Activated T-cell treated with anti-CD3 and anti-CD28 coated beads, Interleukin-2, amount 50 U/mL, for 72 hours (primary cell): Measurements from ENCODE around the gene IFITM5. TPM values are rescaled to one million over a fixed set of nuclear protein-coding genes. Genes with fewer than 3 reads are reported as not detected.
A peak's percentile ranks its signal among the peaks of the same experiment; 100 is the strongest.

Experiments used
- ATAC-seq, 2 donors: fragments of 150-1000 bp; cut with Tn5 transposase; replicated peaks in 1 of 2; 2 replicates each; pipeline ENCODE4 v1.10.0; 2021; ENCODE audit warnings: moderate library complexity in 2 of 2, mild to moderate bottlenecking in 1 of 2
- DNase-seq, 2 donors: peaks; one replicate each; pipeline ENCODE4 v3.0.0; 2021 to 2022; ENCODE audit warnings: mixed read lengths in 1 of 2
- H3K27ac Mint-ChIP-seq: one replicate; pipeline ENCODE4 v1.8.0; 2022; ENCODE audit warnings: mild to moderate bottlenecking, moderate library complexity, mixed read lengths
- H3K27me3 Mint-ChIP-seq: one replicate; pipeline ENCODE4 v1.8.0; 2022; ENCODE audit warnings: low read depth, mixed read lengths
- H3K36me3 Mint-ChIP-seq, 2 donors: one replicate each; pipeline ENCODE4 v1.8.0; 2022; ENCODE audit warnings: mixed read lengths in 2 of 2, mild to moderate bottlenecking in 1 of 2; ENCODE audit not compliant: insufficient read depth in 2 of 2
- H3K4me1 Mint-ChIP-seq: one replicate; pipeline ENCODE4 v1.8.0; 2022; ENCODE audit warnings: low read depth, mixed read lengths
- H3K4me3 Mint-ChIP-seq, 2 donors: one replicate each; pipeline ENCODE4 v1.8.0; 2022; ENCODE audit warnings: mild to moderate bottlenecking in 2 of 2, mixed read lengths in 2 of 2, moderate library complexity in 2 of 2
- H3K9me3 Mint-ChIP-seq, 2 donors: one replicate each; pipeline ENCODE4 v1.8.0; 2022; ENCODE audit warnings: mixed read lengths in 2 of 2
- total RNA-seq, 2 donors: library from RNA; stranded (reverse); gene quantifications; one replicate each; pipeline ENCODE4 v1.2.3, GENCODE V29; 2022

IFITM5 gene
- total RNA-seq, 2 donors from 2014 or later: not detected

GRCh38 chr11:304915-305843 is 5.9 kb upstream of the IFITM5 start:
- H3K36me3 Mint-ChIP-seq: peaks cover 10 to 14% of the 10 kb centered on the region in 2 donors
- ATAC-seq: peak in 1 of 2 donors; percentile 15
- H3K4me3 Mint-ChIP-seq: no peak overlapping the region
- no peaks in the 10 kb centered on the region for H3K9me3 Mint-ChIP-seq
- H3K27ac Mint-ChIP-seq: peak overlapping the region; percentile 51
- DNase-seq: peak; percentile 61 to 69
- peaks cover 13% of the 10 kb centered on the region for H3K27me3 Mint-ChIP-seq
- peaks cover 70% of the 10 kb centered on the region for H3K4me1 Mint-ChIP-seq

DNA sequence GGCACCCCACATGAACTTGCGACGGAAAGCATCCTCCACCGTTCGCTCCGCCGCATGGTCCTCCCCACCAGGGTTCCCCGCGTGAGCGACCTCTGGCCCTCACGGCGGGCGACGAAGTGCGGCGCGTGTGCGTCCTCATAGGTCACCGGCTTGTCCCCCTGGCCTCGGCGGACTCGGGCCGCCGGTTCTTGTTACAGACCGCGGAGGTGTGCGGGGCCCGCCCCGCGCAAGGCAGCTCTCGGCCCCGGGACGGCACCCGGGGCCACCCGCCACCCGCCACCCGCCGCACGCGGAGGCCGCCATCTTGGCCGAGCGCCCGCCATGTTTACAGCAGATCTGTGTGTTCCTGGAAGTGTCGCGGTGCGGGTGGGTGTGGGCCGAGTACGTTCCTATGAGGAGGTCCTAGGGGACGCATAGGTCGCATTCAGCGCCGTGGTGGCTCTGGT is 4.8 kb upstream of the IFITM5 start:
- Mint-ChIP-seq H3K4me3 (peak overlapping the region in 1 of 2 donors; percentile 33), H3K9me3 (no peaks in the 10 kb centered on the region)
- ATAC-seq: no peak

GRCh38 chr11:303363-303762 is 4.0 kb upstream of the IFITM5 start:
- H3K9me3 Mint-ChIP-seq: no peaks in the 10 kb centered on the region
- H3K36me3 Mint-ChIP-seq: peaks cover 2 to 4% of the 10 kb centered on the region in 2 donors
- peaks cover 15% of the 10 kb centered on the region for H3K27me3 Mint-ChIP-seq
- H3K4me1 Mint-ChIP-seq: peaks cover 64% of the 10 kb centered on the region
- ATAC-seq (no peak), DNase-seq (peak in 1 of 2 donors; percentile 48)
- H3K27ac Mint-ChIP-seq: no peak overlapping the region
- H3K4me3 Mint-ChIP-seq: peak overlapping the region in 1 of 2 donors; percentile 33

More for the DNA sequence above, 4.8 kb upstream of the IFITM5 start:
- Mint-ChIP-seq H3K27me3 (peaks cover 15% of the 10 kb centered on the region), H3K27ac (no peak overlapping the region), H3K36me3 (peaks cover 6 to 8% of the 10 kb centered on the region in 2 donors), H3K4me1 (peaks cover 64% of the 10 kb centered on the region)
- no peak for DNase-seq

- ATAC-seq: no peak
- Mint-ChIP-seq H3K27ac (no peak overlapping the region), H3K4me3 (no peak overlapping the region), H3K36me3 (no peaks in the 10 kb centered on the region), H3K9me3 (no peaks in the 10 kb centered on the region), H3K27me3 (peaks cover 15% of the 10 kb centered on the region), H3K4me1 (peaks cover 55% of the 10 kb centered on the region)
- DNase-seq: peak in 1 of 2 donors; percentile 57
Measured at GRCh38 chr11:299951-300735, 817 bp upstream of the IFITM5 start.

DNA sequence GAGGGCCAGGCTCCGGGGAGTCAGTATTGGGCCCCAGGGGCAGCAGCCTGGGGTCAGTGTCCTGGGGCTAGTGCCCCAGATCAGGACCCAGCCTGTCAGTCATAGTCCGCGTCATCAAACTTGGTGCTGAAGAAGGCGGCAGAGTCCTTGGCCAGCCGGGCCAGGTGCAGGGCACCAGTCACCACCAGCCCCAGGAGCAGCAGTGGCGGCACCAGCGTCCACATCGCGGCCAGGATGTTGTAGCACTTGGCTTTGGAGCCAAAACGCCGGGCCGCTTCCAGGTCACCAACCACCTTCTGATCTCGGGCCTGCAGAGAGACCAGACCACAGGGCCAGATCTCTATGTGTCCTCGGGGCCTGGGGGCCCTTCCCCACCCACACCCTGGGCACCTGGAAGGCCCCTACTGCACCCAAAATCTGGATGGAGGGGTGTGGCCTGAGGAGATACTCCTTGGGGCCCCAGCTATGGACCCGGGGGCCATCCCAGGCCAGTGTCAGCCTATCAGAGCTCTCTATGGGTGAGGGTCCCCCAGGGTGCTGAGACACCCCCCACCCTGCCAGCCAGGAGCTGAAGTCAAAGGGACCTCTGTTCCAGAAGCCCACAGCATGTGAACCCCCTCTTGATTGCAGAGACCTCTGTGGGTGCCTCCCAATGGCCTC is 790 bp downstream of the IFITM5 start:
- Mint-ChIP-seq H3K27me3 (peaks cover 15% of the 10 kb centered on the region), H3K4me3 (peak overlapping the region in 1 of 2 donors; percentile 62), H3K36me3 (no peaks in the 10 kb centered on the region), H3K27ac (no peak overlapping the region), H3K9me3 (no peaks in the 10 kb centered on the region), H3K4me1 (peaks cover 51% of the 10 kb centered on the region)
- DNase-seq (peak in 1 of 2 donors; percentile 15), ATAC-seq (peak in 1 of 2 donors; percentile 2)

DNA sequence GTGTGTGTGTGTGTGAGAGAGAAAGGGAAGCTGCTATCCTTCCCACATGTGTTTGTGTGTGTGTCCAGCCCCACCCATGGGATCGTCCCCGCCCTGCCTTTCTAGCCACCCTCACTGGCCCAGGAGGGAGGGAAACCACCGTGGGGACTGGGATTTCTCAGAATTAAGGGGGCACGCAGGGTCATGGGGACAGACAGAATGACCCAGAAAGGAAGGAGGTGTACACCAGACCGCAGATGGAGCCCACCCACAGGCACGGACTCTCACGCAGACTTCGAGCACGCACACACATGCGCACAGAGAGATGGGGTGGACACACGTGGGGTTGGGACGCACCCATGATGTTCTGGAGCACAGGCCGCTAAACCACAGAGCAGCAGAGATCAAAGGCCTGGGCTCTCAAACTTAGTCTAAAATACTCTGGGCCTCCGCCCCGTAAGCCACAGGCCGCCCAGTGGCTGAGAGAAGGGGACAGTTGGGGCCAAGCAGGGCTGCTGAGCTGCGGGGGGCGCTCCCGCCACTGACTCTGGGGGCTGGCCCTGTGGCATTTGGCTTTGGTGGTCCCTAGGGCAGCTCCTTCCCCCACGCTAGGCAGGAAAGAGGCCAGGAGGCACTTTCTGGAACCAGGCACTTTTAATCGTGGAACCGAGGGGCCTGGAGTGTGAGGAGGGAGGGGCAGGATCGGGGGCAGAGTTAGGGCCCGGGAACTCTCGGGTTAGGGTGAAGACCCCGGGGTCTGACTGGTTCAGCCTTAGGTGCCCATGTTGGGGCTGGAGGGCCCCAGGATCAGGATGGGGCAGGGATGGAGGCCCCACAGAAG is 1.5 kb downstream of the IFITM5 start:
- DNase-seq: peak in 1 of 2 donors; percentile 66
- Mint-ChIP-seq H3K4me3 (peak overlapping the region in 1 of 2 donors; percentile 62), H3K27ac (no peak overlapping the region)

DNA sequence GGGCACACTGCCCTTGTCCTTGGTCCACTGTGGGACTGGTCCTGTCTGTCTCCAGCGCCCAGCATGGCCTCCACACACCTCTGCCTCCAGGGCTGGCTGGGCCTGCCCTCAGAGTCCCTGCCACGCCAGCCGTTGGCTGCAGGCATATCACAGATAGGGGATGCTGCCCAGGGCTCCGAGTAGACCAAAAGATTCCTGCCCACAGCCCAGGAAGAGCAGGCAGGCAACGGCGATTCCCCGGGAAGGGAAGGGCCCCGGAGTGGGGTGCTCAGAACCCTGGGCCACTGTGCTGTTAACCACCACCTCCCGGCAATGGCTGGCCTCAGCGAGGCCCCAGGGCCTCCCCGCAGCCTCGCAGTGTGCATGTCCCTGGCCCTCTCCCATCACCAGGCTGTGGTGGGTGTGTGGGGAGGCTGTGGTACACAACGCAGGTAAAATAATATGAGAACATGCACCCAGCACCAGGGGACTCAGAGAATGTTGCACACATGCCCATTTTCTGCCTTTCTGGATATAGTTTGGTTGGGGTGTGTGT is 2.2 kb downstream of the IFITM5 start:
- no peak overlapping the region for H3K27ac Mint-ChIP-seq

More for the DNA sequence above, 1.5 kb downstream of the IFITM5 start:
- H3K27me3 Mint-ChIP-seq: peaks cover 15% of the 10 kb centered on the region
- H3K36me3 Mint-ChIP-seq: no peaks in the 10 kb centered on the region
- peak in 1 of 2 donors; percentile 71 for ATAC-seq
- H3K4me1 Mint-ChIP-seq: peaks cover 43% of the 10 kb centered on the region
- no peaks in the 10 kb centered on the region for H3K9me3 Mint-ChIP-seq

GRCh38 chr11:296171-297050 is 2.9 kb downstream of the IFITM5 start:
- Mint-ChIP-seq H3K36me3 (peaks cover 0 to 2% of the 10 kb centered on the region in 2 donors), H3K27me3 (peaks cover 14% of the 10 kb centered on the region), H3K4me1 (peaks cover 35% of the 10 kb centered on the region), H3K9me3 (no peaks in the 10 kb centered on the region), H3K27ac (no peak overlapping the region), H3K4me3 (no peak overlapping the region)
- ATAC-seq: peak in 1 of 2 donors; percentile 10
- peak in 1 of 2 donors; percentile 10 for DNase-seq

More for the DNA sequence above, 2.2 kb downstream of the IFITM5 start:
- no peaks in the 10 kb centered on the region for H3K36me3 Mint-ChIP-seq
- H3K4me3 Mint-ChIP-seq: peak overlapping the region in 1 of 2 donors; percentile 62
- ATAC-seq: peak; percentile 13 to 49
- peaks cover 15% of the 10 kb centered on the region for H3K27me3 Mint-ChIP-seq
- no peaks in the 10 kb centered on the region for H3K9me3 Mint-ChIP-seq
- DNase-seq: peak in 1 of 2 donors; percentile 52
- H3K4me1 Mint-ChIP-seq: peaks cover 37% of the 10 kb centered on the region

DNA sequence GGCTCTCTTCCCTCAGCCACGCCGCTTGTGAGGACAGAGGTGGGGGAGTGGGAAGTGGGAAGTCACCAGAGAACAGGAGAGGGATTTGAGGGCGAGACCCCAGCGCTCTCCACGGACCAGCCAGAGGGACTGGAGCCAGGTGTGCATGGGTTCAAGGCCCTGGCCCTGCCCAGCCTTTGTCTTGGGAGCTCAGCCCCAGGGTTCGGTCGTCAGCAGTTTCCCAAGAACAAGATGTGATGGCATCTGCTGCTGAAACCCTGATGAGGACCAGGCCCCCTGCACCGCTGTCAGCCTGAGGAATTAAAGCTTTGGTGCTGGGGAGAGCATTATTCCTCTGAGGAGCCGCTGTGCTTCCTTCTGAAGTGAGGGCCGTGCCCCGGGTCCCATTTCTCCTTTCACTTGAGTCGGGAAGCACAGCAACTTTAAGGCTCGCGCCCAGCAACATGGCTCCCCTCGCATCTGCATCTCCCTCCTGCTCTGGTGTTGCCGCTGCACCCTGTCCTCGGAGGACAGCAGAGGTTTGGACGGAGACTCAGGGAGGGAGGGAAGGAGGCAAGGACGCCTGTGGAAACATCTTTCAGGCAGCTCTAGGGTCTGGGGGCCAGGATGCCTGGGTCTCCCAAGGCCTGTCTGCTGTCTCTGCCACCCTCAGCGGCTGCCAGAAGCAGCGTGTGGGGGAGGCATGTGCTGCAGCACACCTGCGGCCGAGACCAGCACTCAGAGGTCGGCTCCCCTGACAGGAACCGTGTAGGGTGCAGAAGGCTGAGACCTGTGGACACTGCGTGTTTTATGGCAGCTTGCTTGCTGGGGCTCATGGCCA is 3.8 kb downstream of the IFITM5 start:
- Mint-ChIP-seq H3K4me1 (peaks cover 36% of the 10 kb centered on the region), H3K9me3 (no peaks in the 10 kb centered on the region), H3K27me3 (peaks cover 6% of the 10 kb centered on the region), H3K27ac (no peak overlapping the region), H3K4me3 (no peak overlapping the region), H3K36me3 (peaks cover 3 to 7% of the 10 kb centered on the region in 2 donors)
- DNase-seq (no peak), ATAC-seq (no peak)

GRCh38 chr11:294780-295179 is 4.5 kb downstream of the IFITM5 start:
- ATAC-seq (no peak), DNase-seq (no peak)
- Mint-ChIP-seq H3K27ac (no peak overlapping the region), H3K27me3 (no peaks in the 10 kb centered on the region), H3K4me1 (peaks cover 37% of the 10 kb centered on the region), H3K36me3 (peaks cover 3 to 9% of the 10 kb centered on the region in 2 donors), H3K9me3 (no peaks in the 10 kb centered on the region), H3K4me3 (no peak overlapping the region)
